ENCODE measurements around the gene GPD1L. TPM values are rescaled to one million over a fixed set of nuclear protein-coding genes. Genes with fewer than 3 reads are reported as not detected.
A peak's percentile ranks its signal among the peaks of the same experiment; 100 is the strongest.

The GPD1L gene
- total and polyA plus RNA-seq, 2 of the 13 experiments (the other 11 are each of a cell fraction or from before 2014, with no cell fraction given) = 4.9 to 13.7 TPM

DNA sequence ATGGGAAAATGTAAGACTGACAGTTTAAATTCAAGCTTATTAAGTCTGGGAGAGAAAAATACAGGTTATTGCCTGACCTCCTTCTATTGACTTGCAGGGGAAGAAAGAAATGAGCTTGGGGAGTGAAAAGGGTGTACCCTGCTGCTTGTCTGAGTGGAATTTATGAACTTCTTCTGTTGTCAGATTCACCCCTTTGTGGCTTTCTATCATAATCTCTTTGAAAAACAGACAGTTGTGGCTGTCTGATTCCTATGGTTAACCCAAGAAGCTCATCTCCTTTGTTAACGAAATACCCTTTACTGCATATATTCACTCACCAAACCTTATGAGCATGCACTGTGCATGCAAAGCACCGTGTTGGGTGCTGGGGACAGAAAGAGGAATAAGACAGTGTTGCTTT is 22.5 kb downstream of the GPD1L start:
- 72% methylated on average over 2 of the region's 2 CpGs for WGBS (ENCODE audit: low lambda C conversion rate)
- no peak for FAIRE-seq
- no TSS peak for BruUV-seq (replicated peaks)
- TF ChIP-seq NRL (CRISPR knock-in tag; IDR thresholded peaks at IDR 0.05; ENCODE audit: borderline replicate concordance) (no peak), BRCA1 (CRISPR knock-in tag; IDR thresholded peaks at IDR 0.05) (no peak)
- ChIA-PET POLR2A (no interaction called here), CTCF (ENCODE audit: low intra/inter-chr PET ratio, low total read pairs) (no interaction called here)
- no peak overlapping the region for H3K4me3 ChIP-seq (replicated peaks in 1 of 3; ENCODE audit: insufficient read depth in 1 of 3, low read depth in 2 of 3, low read length in 3 of 3)
- H3K27ac ChIP-seq (ENCODE audit: extremely low read length, insufficient read depth, low read length) = no peak overlapping the region
- H3K4me2 ChIP-seq (ENCODE audit: low read depth, low read length) = no peak overlapping the region
- no peaks in the 10 kb centered on the region for H3K27me3 ChIP-seq (ENCODE audit: control insufficient read depth in 1 of 2, insufficient read depth in 2 of 2, low read length in 2 of 2)
- no peak for ATAC-seq
- H3K79me2 ChIP-seq (ENCODE audit: insufficient read depth, low read length) = no peaks in the 10 kb centered on the region
- no peak overlapping the region for H3K9ac ChIP-seq (ENCODE audit: insufficient read depth, low read depth, low read length)
- intact Hi-C loops (cut with micrococcal nuclease; ENCODE audit: unreplicated experiment) = no loop called here
- no peaks in the 10 kb centered on the region for H3K9me3 ChIP-seq (ENCODE audit: low read length)
- H2AFZ ChIP-seq (ENCODE audit: low read length) = no peak overlapping the region
- peaks cover 63% of the 10 kb centered on the region for H3K4me1 ChIP-seq (ENCODE audit: insufficient read depth, low read length)
- no peaks in the 10 kb centered on the region for H3K36me3 ChIP-seq (replicated peaks in 1 of 2; ENCODE audit: control insufficient read depth in 1 of 2, insufficient read depth in 2 of 2, low read length in 2 of 2)
- no peak for DNase-seq (ENCODE audit: low spot score)
- H4K20me1 ChIP-seq (ENCODE audit: insufficient read depth, low read length) = no peaks in the 10 kb centered on the region
- in situ Hi-C loops (cut with HindIII; ENCODE audit: extremely low pct_ligation_motif_present, low pct_unique_long_range_greater_than_20kb) = no loop called here

DNA sequence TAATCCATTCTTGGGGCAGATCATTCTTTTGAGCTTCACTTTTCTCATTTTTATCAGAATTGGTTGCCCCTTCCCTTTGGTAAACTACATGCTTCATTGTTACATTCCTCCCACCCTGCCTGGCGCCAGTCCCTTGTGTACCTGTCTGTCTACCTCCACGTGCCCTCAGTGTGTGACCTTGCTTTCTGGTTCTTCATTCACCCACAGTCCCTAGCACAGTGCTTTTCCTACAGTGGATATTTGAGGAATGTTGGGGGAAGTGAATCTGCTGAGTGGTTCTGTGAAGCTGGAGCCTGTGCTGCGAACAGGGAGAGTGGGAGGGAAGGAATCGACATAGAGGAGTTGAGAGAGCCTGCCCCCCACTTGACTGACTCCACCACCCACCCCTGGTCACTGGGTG is 23.4 kb downstream of the GPD1L start:
- ChIA-PET POLR2A (no interaction called here), CTCF (ENCODE audit: low intra/inter-chr PET ratio, low total read pairs) (no interaction called here)
- in situ Hi-C loops (cut with HindIII; ENCODE audit: extremely low pct_ligation_motif_present, low pct_unique_long_range_greater_than_20kb) (no loop called here), intact Hi-C loops (cut with micrococcal nuclease; ENCODE audit: unreplicated experiment) (no loop called here)
- WGBS (ENCODE audit: low lambda C conversion rate) = 40% methylated on average over 4 of the region's 4 CpGs
- Histone ChIP-seq H3K36me3 (replicated peaks in 1 of 2; ENCODE audit: control insufficient read depth in 1 of 2, insufficient read depth in 2 of 2, low read length in 2 of 2) (no peaks in the 10 kb centered on the region), H3K4me1 (ENCODE audit: insufficient read depth, low read length) (peaks cover 58% of the 10 kb centered on the region), H3K9ac (ENCODE audit: insufficient read depth, low read depth, low read length) (no peak overlapping the region), H3K79me2 (ENCODE audit: insufficient read depth, low read length) (no peaks in the 10 kb centered on the region), H4K20me1 (ENCODE audit: insufficient read depth, low read length) (no peaks in the 10 kb centered on the region), H3K27me3 (ENCODE audit: control insufficient read depth in 1 of 2, insufficient read depth in 2 of 2, low read length in 2 of 2) (no peaks in the 10 kb centered on the region), H3K9me3 (ENCODE audit: low read length) (no peaks in the 10 kb centered on the region), H3K4me2 (ENCODE audit: low read depth, low read length) (no peak overlapping the region), H3K4me3 (replicated peaks in 1 of 3; ENCODE audit: insufficient read depth in 1 of 3, low read depth in 2 of 3, low read length in 3 of 3) (no peak overlapping the region), H3K27ac (ENCODE audit: extremely low read length, insufficient read depth, low read length) (peak overlapping the region; percentile 39), H2AFZ (ENCODE audit: low read length) (no peak overlapping the region)
- ATAC-seq (peak; percentile 92), FAIRE-seq (no peak), DNase-seq (ENCODE audit: low spot score) (peak; percentile 90)
- no TSS peak for BruUV-seq (replicated peaks)
- TF ChIP-seq HDAC2 (CRISPR knock-in tag; IDR thresholded peaks at IDR 0.05) (0 out of 2 replicates have a peak, but pooled peaks have one; percentile 27), SRSF1 (optimal IDR thresholded peaks at IDR 0.05; ENCODE audit: low read depth, low read length) (no peak), KDM3A (CRISPR knock-in tag; IDR thresholded peaks at IDR 0.05; ENCODE audit: low read depth) (no peak), ZNF331 (CRISPR knock-in tag; IDR thresholded peaks at IDR 0.05) (peak; percentile 14; the same call in 1 of the 2 replicates), ATF1 (CRISPR knock-in tag; IDR thresholded peaks at IDR 0.05) (peak; percentile 20; the same call in 1 of the 2 replicates), EP300 (IDR thresholded peaks at IDR 0.05; ENCODE audit: low read depth in 2 of 2, low read length in 2 of 2) (peak in 1 of 2 experiments; percentile 67; a peak in 2 of 4 replicates), EP300 (CRISPR knock-in tag; IDR thresholded peaks at IDR 0.05; ENCODE audit: borderline replicate concordance) (peak; percentile 47; the same call in 1 of the 2 replicates)
- TF ChIP-seq, protein P1, sequence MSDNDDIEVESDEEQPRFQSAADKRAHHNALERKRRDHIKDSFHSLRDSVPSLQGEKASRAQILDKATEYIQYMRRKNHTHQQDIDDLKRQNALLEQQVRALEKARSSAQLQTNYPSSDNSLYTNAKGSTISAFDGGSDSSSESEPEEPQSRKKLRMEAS (IDR thresholded peaks at IDR 0.05) = peak; percentile 76
- TF ChIP-seq, protein P2, sequence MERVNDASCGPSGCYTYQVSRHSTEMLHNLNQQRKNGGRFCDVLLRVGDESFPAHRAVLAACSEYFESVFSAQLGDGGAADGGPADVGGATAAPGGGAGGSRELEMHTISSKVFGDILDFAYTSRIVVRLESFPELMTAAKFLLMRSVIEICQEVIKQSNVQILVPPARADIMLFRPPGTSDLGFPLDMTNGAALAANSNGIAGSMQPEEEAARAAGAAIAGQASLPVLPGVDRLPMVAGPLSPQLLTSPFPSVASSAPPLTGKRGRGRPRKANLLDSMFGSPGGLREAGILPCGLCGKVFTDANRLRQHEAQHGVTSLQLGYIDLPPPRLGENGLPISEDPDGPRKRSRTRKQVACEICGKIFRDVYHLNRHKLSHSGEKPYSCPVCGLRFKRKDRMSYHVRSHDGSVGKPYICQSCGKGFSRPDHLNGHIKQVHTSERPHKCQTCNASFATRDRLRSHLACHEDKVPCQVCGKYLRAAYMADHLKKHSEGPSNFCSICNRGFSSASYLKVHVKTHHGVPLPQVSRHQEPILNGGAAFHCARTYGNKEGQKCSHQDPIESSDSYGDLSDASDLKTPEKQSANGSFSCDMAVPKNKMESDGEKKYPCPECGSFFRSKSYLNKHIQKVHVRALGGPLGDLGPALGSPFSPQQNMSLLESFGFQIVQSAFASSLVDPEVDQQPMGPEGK (CRISPR knock-in tag; IDR thresholded peaks at IDR 0.05) = peak; percentile 34
- TF ChIP-seq, protein P3, sequence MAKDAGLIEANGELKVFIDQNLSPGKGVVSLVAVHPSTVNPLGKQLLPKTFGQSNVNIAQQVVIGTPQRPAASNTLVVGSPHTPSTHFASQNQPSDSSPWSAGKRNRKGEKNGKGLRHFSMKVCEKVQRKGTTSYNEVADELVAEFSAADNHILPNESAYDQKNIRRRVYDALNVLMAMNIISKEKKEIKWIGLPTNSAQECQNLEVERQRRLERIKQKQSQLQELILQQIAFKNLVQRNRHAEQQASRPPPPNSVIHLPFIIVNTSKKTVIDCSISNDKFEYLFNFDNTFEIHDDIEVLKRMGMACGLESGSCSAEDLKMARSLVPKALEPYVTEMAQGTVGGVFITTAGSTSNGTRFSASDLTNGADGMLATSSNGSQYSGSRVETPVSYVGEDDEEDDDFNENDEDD (CRISPR knock-in tag; IDR thresholded peaks at IDR 0.05; ENCODE audit: borderline replicate concordance) = peak; percentile 47; the same call in 1 of the 2 replicates
- TF ChIP-seq, protein P4, sequence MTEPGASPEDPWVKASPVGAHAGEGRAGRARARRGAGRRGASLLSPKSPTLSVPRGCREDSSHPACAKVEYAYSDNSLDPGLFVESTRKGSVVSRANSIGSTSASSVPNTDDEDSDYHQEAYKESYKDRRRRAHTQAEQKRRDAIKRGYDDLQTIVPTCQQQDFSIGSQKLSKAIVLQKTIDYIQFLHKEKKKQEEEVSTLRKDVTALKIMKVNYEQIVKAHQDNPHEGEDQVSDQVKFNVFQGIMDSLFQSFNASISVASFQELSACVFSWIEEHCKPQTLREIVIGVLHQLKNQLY (CRISPR knock-in tag; IDR thresholded peaks at IDR 0.05) = 0 out of 2 replicates have a peak, but pooled peaks have one; percentile 15
- TF ChIP-seq, protein P5, sequence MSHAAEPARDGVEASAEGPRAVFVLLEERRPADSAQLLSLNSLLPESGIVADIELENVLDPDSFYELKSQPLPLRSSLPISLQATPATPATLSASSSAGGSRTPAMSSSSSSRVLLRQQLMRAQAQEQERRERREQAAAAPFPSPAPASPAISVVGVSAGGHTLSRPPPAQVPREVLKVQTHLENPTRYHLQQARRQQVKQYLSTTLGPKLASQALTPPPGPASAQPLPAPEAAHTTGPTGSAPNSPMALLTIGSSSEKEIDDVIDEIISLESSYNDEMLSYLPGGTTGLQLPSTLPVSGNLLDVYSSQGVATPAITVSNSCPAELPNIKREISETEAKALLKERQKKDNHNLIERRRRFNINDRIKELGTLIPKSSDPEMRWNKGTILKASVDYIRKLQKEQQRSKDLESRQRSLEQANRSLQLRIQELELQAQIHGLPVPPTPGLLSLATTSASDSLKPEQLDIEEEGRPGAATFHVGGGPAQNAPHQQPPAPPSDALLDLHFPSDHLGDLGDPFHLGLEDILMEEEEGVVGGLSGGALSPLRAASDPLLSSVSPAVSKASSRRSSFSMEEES (CRISPR knock-in tag; IDR thresholded peaks at IDR 0.05) = 0 out of 2 replicates have a peak, but pooled peaks have one; percentile 37
